Keratinocyte (primary cell): ENCODE measurements around the gene PDE11A. TPM values are rescaled to one million over a fixed set of nuclear protein-coding genes. Genes with fewer than 3 reads are reported as not detected.

Source experiments
- DNase-seq: peaks from one replicate; pipeline ENCODE4 v3.0.0-alpha.2; 2011; ENCODE audit warnings: low read depth, missing footprints, low spot score
- FAIRE-seq: peaks from 2 replicates; lab custom pipeline; 2011; peaks lifted over from hg19 to GRCh38; lab: Jason Lieb, UNC
- H2AFZ ChIP-seq: 2 replicates; pipeline ENCODE4 v1.6.0; 2012; ENCODE audit warnings: low read length, control low read depth, inconsistent platforms; ENCODE audit not compliant: control insufficient read depth
- H3K27ac ChIP-seq: 2 replicates; pipeline ENCODE4 v1.5.1; 2011; ENCODE audit warnings: low read length; ENCODE audit not compliant: control insufficient read depth, insufficient read depth
- H3K27me3 ChIP-seq: 3 replicates; pipeline ENCODE4 v1.6.0; 2011; ENCODE audit warnings: low read length; ENCODE audit not compliant: control insufficient read depth, insufficient read depth; ENCODE audit errors: extremely low read depth
- H3K36me3 ChIP-seq, 2 experiments: 2 replicates in 1 of 2; 3 replicates in 1 of 2; pipeline ENCODE4 v1.5.1; 2011; ENCODE audit warnings: low read length in 2 of 2, mild to moderate bottlenecking in 1 of 2; ENCODE audit not compliant: control insufficient read depth in 2 of 2, insufficient read depth in 2 of 2; ENCODE audit errors: extremely low read depth in 1 of 2
- H3K4me1 ChIP-seq: 3 replicates; pipeline ENCODE4 v1.5.1; 2011; ENCODE audit warnings: low read length; ENCODE audit not compliant: control insufficient read depth, insufficient read depth; ENCODE audit errors: extremely low read depth
- H3K4me2 ChIP-seq: 3 replicates; pipeline ENCODE4 v1.6.0; 2011; ENCODE audit warnings: low read depth, low read length; ENCODE audit not compliant: control insufficient read depth, insufficient read depth; ENCODE audit errors: extremely low read depth
- H3K4me3 ChIP-seq, 3 experiments: fragments of 200-600 bp in 1 of 3; sonication (generic) in 1 of 3; 2 replicates in 2 of 3; 3 replicates in 1 of 3; pipeline ENCODE4 v1.5.1; 2011 to 2016; ENCODE audit warnings: low read length in 3 of 3, mild to moderate bottlenecking in 3 of 3, control low read depth in 2 of 3, inconsistent platforms in 1 of 3, low read depth in 1 of 3, mixed read lengths in 1 of 3, mixed run types in 1 of 3, moderate library complexity in 1 of 3; ENCODE audit not compliant: control insufficient read depth in 2 of 3, insufficient read depth in 2 of 3; ENCODE audit errors: extremely low read depth in 1 of 3
- H3K79me2 ChIP-seq: 2 replicates; pipeline ENCODE4 v1.6.0; 2012; ENCODE audit warnings: low read length; ENCODE audit not compliant: control insufficient read depth, insufficient read depth
- H3K9ac ChIP-seq: 3 replicates; pipeline ENCODE4 v1.6.0; 2011; ENCODE audit warnings: low read length; ENCODE audit not compliant: control insufficient read depth, insufficient read depth; ENCODE audit errors: extremely low read depth
- H3K9me1 ChIP-seq: 3 replicates; pipeline ENCODE4 v1.6.0; 2011; ENCODE audit warnings: low read length; ENCODE audit not compliant: control insufficient read depth, insufficient read depth; ENCODE audit errors: extremely low read depth
- H3K9me3 ChIP-seq: 2 replicates; pipeline ENCODE4 v1.5.1; 2012; ENCODE audit warnings: low read depth, low read length; ENCODE audit not compliant: control insufficient read depth
- H4K20me1 ChIP-seq: 3 replicates; pipeline ENCODE4 v1.6.0; 2011; ENCODE audit warnings: low read length; ENCODE audit not compliant: control insufficient read depth, insufficient read depth; ENCODE audit errors: extremely low read depth
- CTCF ChIP-seq, 3 experiments: IDR thresholded peaks in 1 of 3; conservative IDR thresholded peaks in 1 of 3; optimal IDR thresholded peaks in 1 of 3; 2 replicates in 2 of 3; 3 replicates in 1 of 3; pipeline versions ENCODE3 to v1.5.1; 2011; ENCODE audit warnings: low read length in 3 of 3, mild to moderate bottlenecking in 3 of 3, moderate library complexity in 2 of 3, control low read depth in 1 of 3, inconsistent platforms in 1 of 3; ENCODE audit not compliant: insufficient read depth in 2 of 3; ENCODE audit errors: extremely low read depth in 1 of 3
- EZH2 ChIP-seq: IDR thresholded peaks from one replicate; pipeline ENCODE4 v1.6.1; 2012; ENCODE audit warnings: inconsistent platforms, mild to moderate bottlenecking, low read length, moderate library complexity
- dilution Hi-C: fragments of 300-500 bp; cut with MboI; formaldehyde crosslinking; loops from one replicate; pipeline ENCODE4 v1.7.0; 2020; ENCODE audit warnings: low sequenced_read_pairs; ENCODE audit not compliant: extremely low pct_ligation_motif_present
- polyA plus RNA-seq, 5 experiments: library from polyadenylated mRNA; depleted of rRNA in 3 of 5; stranded (reverse) in 3 of 5; stranded (forward) in 1 of 5; unstranded in 1 of 5; fragments of >200 nt; gene quantifications; 1 replicate in 1 of 5; 2 replicates in 3 of 5; 3 replicates in 1 of 5; pipeline versions ENCODE4 v1.2.1 to v1.2.3, GENCODE V29; 2011 to 2012; ENCODE audit warnings: missing spikeins in 2 of 5, low read depth in 1 of 5, low replicate concordance in 1 of 5

PDE11A gene
- polyA plus RNA-seq, 1 donor (not counting 4 experiments of a cell fraction or from before 2014, with no cell fraction given), result 0.01 TPM

GRCh38 chr2:177577075-177577474 is 495.5 kb downstream of the PDE11A start:
- dilution Hi-C loops, result no loop called here

GRCh38 chr2:177575358-177575757 is 497.2 kb downstream of the PDE11A start:
- dilution Hi-C loops, result no loop called here

More at GRCh38 chr2:177577075-177577474, 495.5 kb downstream of the PDE11A start:
- FAIRE-seq, result no peak
- H3K36me3 ChIP-seq, result no peaks in the 10 kb centered on the region
- H2AFZ ChIP-seq, result no peak overlapping the region
- H3K4me2 ChIP-seq, result no peak overlapping the region
- H3K27ac ChIP-seq, result no peak overlapping the region
- no peaks in the 10 kb centered on the region for H3K27me3 ChIP-seq
- H3K4me3 ChIP-seq, result no peak overlapping the region
- no peak overlapping the region for H3K9ac ChIP-seq
- H3K4me1 ChIP-seq, result no peaks in the 10 kb centered on the region
- H3K79me2 ChIP-seq, result no peaks in the 10 kb centered on the region
- H4K20me1 ChIP-seq, result no peaks in the 10 kb centered on the region
- no peak for TF ChIP-seq EZH2
- TF ChIP-seq CTCF (optimal IDR thresholded peaks at IDR 0.05 in 1 of 3, IDR thresholded peaks at IDR 0.05 in 1 of 3, conservative IDR thresholded peaks at IDR 0.05 in 1 of 3; ENCODE audit: extremely low read depth in 1 of 3, insufficient read depth in 2 of 3, low read length in 3 of 3), result no peak
- no peaks in the 10 kb centered on the region for H3K9me1 ChIP-seq
- DNase-seq, result no peak
- H3K9me3 ChIP-seq, result no peaks in the 10 kb centered on the region

More at GRCh38 chr2:177575358-177575757, 497.2 kb downstream of the PDE11A start:
- H3K36me3 ChIP-seq, result no peaks in the 10 kb centered on the region
- no peaks in the 10 kb centered on the region for H4K20me1 ChIP-seq
- no peaks in the 10 kb centered on the region for H3K27me3 ChIP-seq
- H3K79me2 ChIP-seq, result no peaks in the 10 kb centered on the region
- H3K27ac ChIP-seq, result no peak overlapping the region
- no peaks in the 10 kb centered on the region for H3K9me1 ChIP-seq
- DNase-seq (no peak), FAIRE-seq (no peak)
- no peak overlapping the region for H3K9ac ChIP-seq
- H3K9me3 ChIP-seq, result no peaks in the 10 kb centered on the region
- TF ChIP-seq CTCF (optimal IDR thresholded peaks at IDR 0.05 in 1 of 3, IDR thresholded peaks at IDR 0.05 in 1 of 3, conservative IDR thresholded peaks at IDR 0.05 in 1 of 3; ENCODE audit: extremely low read depth in 1 of 3, insufficient read depth in 2 of 3, low read length in 3 of 3) (no peak), EZH2 (no peak)
- H3K4me2 ChIP-seq, result no peak overlapping the region
- H2AFZ ChIP-seq, result no peak overlapping the region
- no peaks in the 10 kb centered on the region for H3K4me1 ChIP-seq
- H3K4me3 ChIP-seq, result no peak overlapping the region
